PC-9 (cell line): ENCODE data around the gene DEAF1. TPM values are rescaled to one million over a fixed set of nuclear protein-coding genes. Genes with fewer than 3 reads are reported as not detected.
A peak's percentile ranks its signal among the peaks of the same experiment; 100 is the strongest.

ENCODE experiments used
- BruUV-seq: library from RNA; stranded (reverse); fragments of 400-500 nt; replicated peaks from 2 replicates; lab custom pipeline; 2021; lab: Mats Ljungman, UMichigan
- CTCF ChIA-PET: fragments of 300-600 bp; sonication (Branson Sonifier 250); formaldehyde crosslinking; loops from one replicate; lab custom pipeline; 2022; ENCODE audit warnings: antibody characterized with exemption; lab: Charles Lee
- POLR2A ChIA-PET: fragments of 300-600 bp; sonication (Branson Sonifier 250); formaldehyde crosslinking; loops from one replicate; lab custom pipeline; 2022; ENCODE audit warnings: antibody characterized with exemption; ENCODE audit not compliant: unreplicated experiment; lab: Charles Lee
- DNase-seq, 2 experiments: peaks; one replicate each; pipeline versions ENCODE4 v3.0.0 to v3.0.0-alpha.2; 2015 to 2022; ENCODE audit warnings: mixed read lengths in 1 of 2
- H2AFZ ChIP-seq: fragments of 200-600 bp; sonication (generic); 2 replicates; pipeline ENCODE4 v1.8.1; 2017; ENCODE audit warnings: antibody characterized with exemption
- H3F3A ChIP-seq: fragments of 200-600 bp; sonication (generic); 2 replicates; pipeline ENCODE4 v1.8.1; 2017; ENCODE audit warnings: antibody characterized with exemption, mild to moderate bottlenecking, low read depth; ENCODE audit not compliant: insufficient read depth
- H3K27ac ChIP-seq: fragments of 200-600 bp; sonication (generic); 2 replicates; pipeline ENCODE4 v1.6.1; 2016; ENCODE audit warnings: mixed run types
- H3K27me3 ChIP-seq: fragments of 200-600 bp; sonication (generic); 2 replicates; pipeline ENCODE4 v1.6.1; 2016; ENCODE audit warnings: low read depth, mixed run types; ENCODE audit not compliant: insufficient read depth
- H3K36me3 ChIP-seq: fragments of 200-600 bp; sonication (generic); 2 replicates; pipeline ENCODE4 v1.6.1; 2016; ENCODE audit warnings: low read depth, mixed run types
- H3K4me1 ChIP-seq: fragments of 200-600 bp; sonication (generic); replicated peaks from 2 replicates; pipeline ENCODE4 v1.6.1; 2016; ENCODE audit warnings: mixed run types; ENCODE audit not compliant: insufficient read depth
- H3K4me2 ChIP-seq: fragments of 200-600 bp; sonication (generic); 2 replicates; pipeline ENCODE4 v1.6.1; 2017; ENCODE audit warnings: mixed run types
- H3K4me3 ChIP-seq: fragments of 200-600 bp; sonication (generic); 2 replicates; pipeline ENCODE4 v1.6.1; 2016; ENCODE audit warnings: mixed run types
- H3K79me2 ChIP-seq: fragments of 200-600 bp; sonication (generic); 2 replicates; pipeline ENCODE4 v1.6.1; 2017; ENCODE audit warnings: low read depth, mixed run types
- H3K9me2 ChIP-seq: fragments of 200-600 bp; sonication (generic); 2 replicates; pipeline ENCODE4 v1.8.1; 2017; ENCODE audit warnings: mild to moderate bottlenecking; ENCODE audit not compliant: insufficient read depth
- H3K9me3 ChIP-seq: fragments of 200-600 bp; sonication (generic); 2 replicates; pipeline ENCODE4 v1.8.1; 2016; ENCODE audit warnings: low read depth; ENCODE audit not compliant: insufficient read depth
- H4K20me1 ChIP-seq: fragments of 200-600 bp; sonication (generic); 2 replicates; pipeline ENCODE4 v1.8.1; 2017; ENCODE audit not compliant: insufficient read depth
- CTCF ChIP-seq: fragments of 200-600 bp; sonication (generic); conservative IDR thresholded peaks from 2 replicates; pipeline ENCODE4 v1.6.1; 2017; ENCODE audit warnings: mixed run types, antibody characterized with exemption, mild to moderate bottlenecking, moderate library complexity
- EZH2 ChIP-seq: fragments of 200-600 bp; sonication (generic); IDR thresholded peaks from 2 replicates; pipeline ENCODE4 v1.8.0; 2017; ENCODE audit warnings: antibody characterized with exemption, low read depth
- intact Hi-C: fragments of 100-400 bp; cut with micrococcal nuclease; formaldehyde crosslinking; loops from one replicate; pipeline ENCODE4 v1.10.0; 2022; ENCODE audit not compliant: unreplicated experiment
- total RNA-seq: library from RNA; stranded (reverse); gene quantifications from 2 replicates; pipeline ENCODE4 v1.2.3, GENCODE V29; 2021

Gene DEAF1
- total RNA-seq, 1 experiment from 2014 or later, result 36.9 TPM

- DNase-seq, result no peak
- no peaks in the 10 kb centered on the region for H3K27me3 ChIP-seq
- no peak for TF ChIP-seq EZH2
- TF ChIP-seq CTCF, result no peak
- 0 out of 2 replicates have a peak, but pooled peaks cover 4% of the 10 kb centered on the region for H3K79me2 ChIP-seq
- H3K9me3 ChIP-seq, result no peaks in the 10 kb centered on the region
- H4K20me1 ChIP-seq, result no peaks in the 10 kb centered on the region
- no peak overlapping the region for H3K4me3 ChIP-seq
- CTCF ChIA-PET, result no interaction called here
- peaks cover 24% of the 10 kb centered on the region for H3K4me1 ChIP-seq
- H3F3A ChIP-seq, result peaks cover 16% of the 10 kb centered on the region
- no TSS peak for BruUV-seq
- H3K9me2 ChIP-seq, result no peaks in the 10 kb centered on the region
- POLR2A ChIA-PET, result no interaction called here
- H3K36me3 ChIP-seq, result no peaks in the 10 kb centered on the region
- no peak overlapping the region for H3K27ac ChIP-seq
- H3K4me2 ChIP-seq, result no peak overlapping the region
- no peak overlapping the region for H2AFZ ChIP-seq
- intact Hi-C loops, result loop anchor here (10.0 kb wide), 1 partner anchor 159 kb away; the partner anchor contains the start of genes LMNTD2 and RASSF7
Observed at GRCh38 chr11:724049-724777, 29.2 kb upstream of the DEAF1 start.

GRCh38 chr11:723120-723883 is 28.3 kb upstream of the DEAF1 start:
- Histone ChIP-seq H3K4me2 (no peak overlapping the region), H3K79me2 (0 out of 2 replicates have a peak, but pooled peaks cover 4% of the 10 kb centered on the region), H2AFZ (no peak overlapping the region), H3K4me3 (no peak overlapping the region), H3K9me2 (no peaks in the 10 kb centered on the region), H3K4me1 (peaks cover 14% of the 10 kb centered on the region), H3K9me3 (no peaks in the 10 kb centered on the region), H3K36me3 (no peaks in the 10 kb centered on the region), H4K20me1 (no peaks in the 10 kb centered on the region), H3K27me3 (no peaks in the 10 kb centered on the region), H3K27ac (no peak overlapping the region), H3F3A (peaks cover 13% of the 10 kb centered on the region)
- no TSS peak for BruUV-seq
- POLR2A ChIA-PET, result no interaction called here
- no peak for DNase-seq
- CTCF ChIA-PET, result no interaction called here
- intact Hi-C loops, result loop anchor here (10.0 kb wide), 1 partner anchor 159 kb away; the partner anchor contains the start of genes LMNTD2 and RASSF7
- TF ChIP-seq EZH2 (no peak), CTCF (peak; percentile 68)

- DNase-seq, result no peak
- Histone ChIP-seq H3K36me3 (no peaks in the 10 kb centered on the region), H2AFZ (no peak overlapping the region), H3K9me3 (no peaks in the 10 kb centered on the region), H4K20me1 (no peaks in the 10 kb centered on the region), H3K4me1 (peaks cover 8% of the 10 kb centered on the region), H3K4me2 (no peak overlapping the region), H3K27me3 (no peaks in the 10 kb centered on the region), H3F3A (peaks cover 8% of the 10 kb centered on the region), H3K79me2 (0 out of 2 replicates have a peak, but pooled peaks cover 2% of the 10 kb centered on the region), H3K9me2 (no peaks in the 10 kb centered on the region), H3K4me3 (no peak overlapping the region), H3K27ac (no peak overlapping the region)
- no TSS peak for BruUV-seq
- CTCF ChIA-PET, result no interaction called here
- POLR2A ChIA-PET, result no interaction called here
- TF ChIP-seq CTCF (no peak), EZH2 (no peak)
- intact Hi-C loops, result loop anchor here (10.0 kb wide), 1 partner anchor 158 kb away; the partner anchor contains the start of genes LMNTD2 and RASSF7
Observed at GRCh38 chr11:722346-722811, 27.4 kb upstream of the DEAF1 start.
